MM.1S (cell line): ENCODE measurements around the gene DNM1.
A peak's percentile ranks its signal among the peaks of the same experiment; 100 is the strongest.

Source experiments
- DNase-seq: peaks from one replicate; pipeline ENCODE4 v3.0.0-alpha.2; 2015
- H2AFZ ChIP-seq: fragments of 300-600 bp; sonication (generic); 2 replicates; pipeline ENCODE4 v1.6.0; 2016; ENCODE audit warnings: antibody characterized with exemption, low read length
- H3F3A ChIP-seq: fragments of 300-600 bp; sonication (generic); 2 replicates; pipeline ENCODE4 v1.6.1; 2016; ENCODE audit warnings: mild to moderate bottlenecking, antibody characterized with exemption, low read length, moderate library complexity, mixed read lengths; ENCODE audit not compliant: insufficient read depth
- H3K27ac ChIP-seq: fragments of 300-600 bp; sonication (generic); 2 replicates; pipeline ENCODE4 v1.5.1; 2016; ENCODE audit warnings: mild to moderate bottlenecking, low read length
- H3K27me3 ChIP-seq: fragments of 300-600 bp; sonication (generic); replicated peaks from 2 replicates; pipeline ENCODE4 v1.6.0; 2016; ENCODE audit warnings: low read length; ENCODE audit not compliant: insufficient read depth
- H3K36me3 ChIP-seq: fragments of 300-600 bp; sonication (generic); replicated peaks from 2 replicates; pipeline ENCODE4 v1.6.1; 2016; ENCODE audit warnings: mild to moderate bottlenecking, low read length, mixed read lengths; ENCODE audit not compliant: insufficient read depth
- H3K4me1 ChIP-seq: fragments of 300-600 bp; sonication (generic); 2 replicates; pipeline ENCODE4 v1.6.1; 2016; ENCODE audit warnings: low read length, mixed read lengths
- H3K4me2 ChIP-seq: fragments of 300-600 bp; sonication (generic); 2 replicates; pipeline ENCODE4 v1.6.0; 2016; ENCODE audit warnings: low read depth, low read length
- H3K4me3 ChIP-seq: fragments of 300-600 bp; sonication (generic); 2 replicates; pipeline ENCODE4 v1.5.1; 2016; ENCODE audit warnings: low read length, mixed read lengths
- H3K79me2 ChIP-seq: fragments of 300-600 bp; sonication (generic); 2 replicates; pipeline ENCODE4 v1.6.1; 2016; ENCODE audit warnings: mixed run types, low read length, mixed read lengths
- H3K9ac ChIP-seq: fragments of 300-600 bp; sonication (generic); 2 replicates; pipeline ENCODE4 v1.6.1; 2016; ENCODE audit warnings: low read length, mixed read lengths
- H3K9me2 ChIP-seq: fragments of 300-600 bp; sonication (generic); replicated peaks from 2 replicates; pipeline ENCODE4 v1.6.1; 2016; ENCODE audit warnings: mild to moderate bottlenecking, low read length, mixed read lengths; ENCODE audit not compliant: insufficient read depth
- H3K9me3 ChIP-seq: fragments of 300-600 bp; sonication (generic); replicated peaks from 2 replicates; pipeline ENCODE4 v1.6.1; 2016; ENCODE audit warnings: mild to moderate bottlenecking, low read length, mixed read lengths; ENCODE audit not compliant: insufficient read depth
- H4K20me1 ChIP-seq: fragments of 300-600 bp; sonication (generic); 2 replicates; pipeline ENCODE4 v1.6.1; 2016; ENCODE audit warnings: mild to moderate bottlenecking, low read length, moderate library complexity, mixed read lengths; ENCODE audit not compliant: insufficient read depth
- EZH2 ChIP-seq: fragments of 300-600 bp; sonication (generic); optimal IDR thresholded peaks from 2 replicates; pipeline ENCODE3; 2017; ENCODE audit warnings: low read depth, mild to moderate bottlenecking, antibody characterized with exemption, low read length, mixed read lengths
- EZH2phosphoT487 ChIP-seq: fragments of 300-600 bp; sonication (generic); IDR thresholded peaks from 2 replicates; pipeline ENCODE4 v1.6.1; 2018; ENCODE audit warnings: antibody characterized with exemption, low read length
- TF ChIP-seq, protein P1 (sequence below): fragments of 300-600 bp; sonication (generic); IDR thresholded peaks from 2 replicates; pipeline ENCODE4 v1.5.1; 2016; ENCODE audit warnings: antibody characterized with exemption, low read length, mixed read lengths

The DNM1 gene

GRCh38 chr9:128161215-128161902 is 41.8 kb upstream of the DNM1 start:
- peak overlapping the region; percentile 88 for H3K4me2 ChIP-seq
- TF ChIP-seq, protein P1, sequence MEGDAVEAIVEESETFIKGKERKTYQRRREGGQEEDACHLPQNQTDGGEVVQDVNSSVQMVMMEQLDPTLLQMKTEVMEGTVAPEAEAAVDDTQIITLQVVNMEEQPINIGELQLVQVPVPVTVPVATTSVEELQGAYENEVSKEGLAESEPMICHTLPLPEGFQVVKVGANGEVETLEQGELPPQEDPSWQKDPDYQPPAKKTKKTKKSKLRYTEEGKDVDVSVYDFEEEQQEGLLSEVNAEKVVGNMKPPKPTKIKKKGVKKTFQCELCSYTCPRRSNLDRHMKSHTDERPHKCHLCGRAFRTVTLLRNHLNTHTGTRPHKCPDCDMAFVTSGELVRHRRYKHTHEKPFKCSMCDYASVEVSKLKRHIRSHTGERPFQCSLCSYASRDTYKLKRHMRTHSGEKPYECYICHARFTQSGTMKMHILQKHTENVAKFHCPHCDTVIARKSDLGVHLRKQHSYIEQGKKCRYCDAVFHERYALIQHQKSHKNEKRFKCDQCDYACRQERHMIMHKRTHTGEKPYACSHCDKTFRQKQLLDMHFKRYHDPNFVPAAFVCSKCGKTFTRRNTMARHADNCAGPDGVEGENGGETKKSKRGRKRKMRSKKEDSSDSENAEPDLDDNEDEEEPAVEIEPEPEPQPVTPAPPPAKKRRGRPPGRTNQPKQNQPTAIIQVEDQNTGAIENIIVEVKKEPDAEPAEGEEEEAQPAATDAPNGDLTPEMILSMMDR = no peak
- no peak for TF ChIP-seq EZH2phosphoT487
- TF ChIP-seq EZH2 = no peak
- H3K4me3 ChIP-seq = peak overlapping the region; percentile 95; the same call in 1 of the 2 replicates
- no peak overlapping the region for H2AFZ ChIP-seq
- H3F3A ChIP-seq = no peaks in the 10 kb centered on the region; the same call in 1 of the 2 replicates
- H3K79me2 ChIP-seq = peaks cover 8% of the 10 kb centered on the region; the same call in 1 of the 2 replicates
- no peaks in the 10 kb centered on the region for H3K27me3 ChIP-seq
- H3K9ac ChIP-seq = peak overlapping the region; percentile 90; the same call in 1 of the 2 replicates
- no peaks in the 10 kb centered on the region for H3K9me3 ChIP-seq
- H3K9me2 ChIP-seq = no peaks in the 10 kb centered on the region
- no peak for DNase-seq
- no peaks in the 10 kb centered on the region for H3K36me3 ChIP-seq
- H3K4me1 ChIP-seq = peaks cover 8% of the 10 kb centered on the region
- H3K27ac ChIP-seq = no peak overlapping the region
- H4K20me1 ChIP-seq = no peaks in the 10 kb centered on the region

GRCh38 chr9:128162215-128163026 is 40.8 kb upstream of the DNM1 start:
- Histone ChIP-seq H3K27me3 (no peaks in the 10 kb centered on the region), H3K79me2 (peaks cover 8% of the 10 kb centered on the region; the same call in 1 of the 2 replicates), H2AFZ (no peak overlapping the region), H3K27ac (no peak overlapping the region), H4K20me1 (no peaks in the 10 kb centered on the region), H3K9me2 (no peaks in the 10 kb centered on the region), H3K9ac (no peak overlapping the region), H3K36me3 (no peaks in the 10 kb centered on the region), H3K4me3 (no peak overlapping the region), H3K9me3 (no peaks in the 10 kb centered on the region), H3K4me2 (no peak overlapping the region), H3K4me1 (peaks cover 8% of the 10 kb centered on the region), H3F3A (no peaks in the 10 kb centered on the region; the same call in 1 of the 2 replicates)
- no peak for DNase-seq
- TF ChIP-seq, protein P1 = no peak
- TF ChIP-seq EZH2 (no peak), EZH2phosphoT487 (no peak)

DNA sequence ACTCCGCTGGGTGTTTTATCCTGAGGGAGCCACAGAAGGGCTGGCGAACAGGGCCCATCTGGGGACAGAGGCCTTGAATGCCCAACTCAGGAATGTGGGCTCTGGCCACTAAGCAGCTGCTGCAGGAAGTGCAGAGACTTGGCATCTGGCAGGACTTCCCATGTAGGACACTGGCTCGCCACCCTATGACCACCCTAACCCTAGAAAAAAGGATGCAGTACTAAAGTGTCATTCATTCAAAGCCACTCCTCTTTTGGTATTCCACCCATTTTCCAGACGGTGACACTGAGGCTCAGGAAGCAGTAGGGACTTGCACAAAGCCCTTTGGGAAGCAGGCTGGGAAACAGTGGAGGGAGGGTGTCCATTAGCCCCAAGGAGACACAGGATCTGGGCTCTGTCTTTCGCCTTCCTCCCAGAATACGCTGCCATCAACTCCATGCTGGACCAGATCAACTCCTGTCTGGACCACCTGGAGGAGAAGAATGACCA is 40.1 kb upstream of the DNM1 start:
- DNase-seq = no peak
- peaks cover 8% of the 10 kb centered on the region for H3K4me1 ChIP-seq
- H3F3A ChIP-seq = no peaks in the 10 kb centered on the region; the same call in 1 of the 2 replicates
- H4K20me1 ChIP-seq = no peaks in the 10 kb centered on the region
- H3K27ac ChIP-seq = no peak overlapping the region
- no peaks in the 10 kb centered on the region for H3K36me3 ChIP-seq
- H3K79me2 ChIP-seq = peaks cover 8% of the 10 kb centered on the region; the same call in 1 of the 2 replicates
- no peak overlapping the region for H3K4me3 ChIP-seq
- H2AFZ ChIP-seq = no peak overlapping the region
- H3K9ac ChIP-seq = no peak overlapping the region
- H3K4me2 ChIP-seq = no peak overlapping the region
- no peaks in the 10 kb centered on the region for H3K9me2 ChIP-seq
- TF ChIP-seq, protein P1 = no peak
- TF ChIP-seq EZH2phosphoT487 (no peak), EZH2 (no peak)
- no peaks in the 10 kb centered on the region for H3K9me3 ChIP-seq
- H3K27me3 ChIP-seq = no peaks in the 10 kb centered on the region
